Caki2 (cell line): ENCODE results near the gene TBX5. TPM values are rescaled to one million over a fixed set of nuclear protein-coding genes. Genes with fewer than 3 reads are reported as not detected.

Source experiments
- DNase-seq: peaks from one replicate; pipeline ENCODE4 v3.0.0-alpha.2; 2015; ENCODE audit warnings: low read depth
- in situ Hi-C: cut with HindIII; loops from 2 replicates; pipeline ENCODE4 v1.10.0; 2016; ENCODE audit warnings: low sequenced_read_pairs, low pct_unique_long_range_greater_than_20kb, mixed read lengths
- total RNA-seq: library from RNA; depleted of rRNA; stranded (reverse); fragments of >200 nt; shearing (Covaris generic); gene quantifications from 2 replicates; pipeline ENCODE4 v1.2.3, GENCODE V29; 2014; ENCODE audit warnings: low replicate concordance

Gene TBX5
- total RNA-seq, 1 experiment from 2014 or later = not detected

DNA sequence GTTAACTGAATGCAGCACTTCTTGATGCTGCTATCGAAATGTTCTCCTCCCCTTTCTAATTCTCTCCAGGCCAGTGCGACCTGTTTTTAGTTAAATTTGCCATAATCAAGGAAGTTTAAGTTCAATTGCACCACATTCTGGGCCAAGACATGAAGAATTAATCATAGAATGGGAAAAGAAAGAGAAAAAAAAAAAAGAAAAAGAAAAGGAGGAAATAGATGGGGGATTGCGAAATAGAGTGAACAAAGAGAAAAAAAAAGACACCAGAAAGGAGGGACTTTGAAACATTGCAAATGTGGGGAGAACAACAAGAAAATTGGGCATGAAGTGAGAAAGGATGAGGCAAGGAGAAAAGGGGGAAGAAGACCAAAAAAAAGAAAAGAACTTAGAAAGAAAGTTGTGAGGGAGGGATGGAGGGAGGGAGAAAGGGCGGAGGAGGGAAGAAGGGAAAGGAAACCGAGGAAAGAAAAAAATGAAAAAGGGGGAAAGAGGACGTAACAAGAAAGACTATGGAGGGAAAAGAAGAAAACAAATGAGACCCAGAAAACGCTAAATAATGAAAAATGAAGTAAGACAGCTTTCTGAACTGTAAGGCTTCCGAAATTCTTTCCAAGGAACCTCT lies 32.8 kb upstream of the TBX5 start:
- in situ Hi-C loops = no loop called here
- no peak for DNase-seq

DNA sequence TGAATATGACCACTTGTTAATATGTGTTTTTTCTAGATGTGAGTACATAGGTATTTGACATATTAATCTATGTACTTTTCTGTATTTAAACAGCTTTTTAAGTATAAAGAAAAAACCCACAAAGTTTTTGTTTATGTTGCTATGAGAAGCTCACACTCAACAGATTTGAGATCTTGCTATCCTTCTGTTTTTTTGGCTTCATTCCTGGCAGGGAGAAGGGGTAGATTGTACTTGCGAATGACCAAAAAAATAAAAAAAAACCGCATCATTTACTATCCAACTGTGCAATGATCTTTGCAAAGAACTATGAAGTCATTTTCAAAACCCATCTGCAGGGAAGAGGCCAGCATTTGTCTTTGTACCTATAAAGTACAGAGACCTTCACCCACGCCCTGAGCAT lies 28.4 kb upstream of the TBX5 start:
- in situ Hi-C loops = no loop called here
- DNase-seq = no peak

GRCh38 chr12:114431902-114432301 lies 26.0 kb upstream of the TBX5 start:
- in situ Hi-C loops = no loop called here

GRCh38 chr12:114430306-114430705 lies 24.4 kb upstream of the TBX5 start:
- peak; percentile 10 for DNase-seq

More at GRCh38 chr12:114431902-114432301, 26.0 kb upstream of the TBX5 start:
- no peak for DNase-seq

DNA sequence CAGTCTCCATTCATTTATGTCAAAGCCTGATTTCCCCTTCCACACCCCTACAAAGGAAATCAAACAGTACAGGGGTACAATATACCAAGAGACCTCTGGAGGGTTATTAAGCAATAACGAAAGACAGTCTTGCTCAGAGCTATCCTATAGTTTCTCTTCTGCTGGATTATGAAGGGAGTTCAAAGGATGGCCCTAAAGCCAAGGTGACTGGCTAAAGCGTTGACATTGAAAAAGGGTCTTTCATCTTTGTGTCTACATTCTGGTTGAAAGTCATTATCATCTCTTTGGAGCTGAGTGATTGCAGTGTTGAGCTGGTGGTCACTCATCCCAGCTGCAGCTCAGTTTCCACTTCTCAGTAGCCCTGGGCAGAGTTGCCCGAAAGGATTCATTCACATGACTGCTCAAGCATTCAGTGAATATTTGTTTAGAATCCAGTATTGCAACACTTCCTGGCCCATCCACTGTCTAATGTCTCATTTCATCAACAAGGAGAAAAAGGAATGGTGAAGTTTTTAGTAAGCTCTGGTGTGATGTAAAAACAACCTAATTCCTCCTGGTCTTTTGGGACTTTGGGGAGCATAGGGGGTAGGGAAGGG lies 19.2 kb upstream of the TBX5 start:
- peak; percentile 55 for DNase-seq
- in situ Hi-C loops = no loop called here

More at GRCh38 chr12:114430306-114430705, 24.4 kb upstream of the TBX5 start:
- in situ Hi-C loops = no loop called here

DNA sequence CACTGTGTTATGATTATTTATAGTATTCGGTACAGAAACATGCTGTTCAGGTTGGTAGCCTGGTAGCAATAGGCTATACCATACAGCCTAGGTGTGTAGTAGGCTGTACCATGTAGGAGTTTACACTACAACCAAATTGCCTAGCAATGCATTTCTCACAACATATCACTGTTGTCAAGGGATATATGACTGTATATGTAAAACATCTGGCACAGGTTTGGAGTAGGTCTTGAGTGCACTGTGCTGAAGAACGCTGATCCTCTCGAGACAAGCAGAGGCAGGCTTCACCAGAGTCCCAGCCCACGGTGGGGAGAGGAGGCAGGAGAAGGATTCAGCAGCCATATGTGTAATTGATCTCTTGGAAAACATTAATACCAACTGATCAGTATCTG lies 15.0 kb upstream of the TBX5 start:
- DNase-seq = no peak
- in situ Hi-C loops = no loop called here

- in situ Hi-C loops = no loop called here
- DNase-seq = no peak
Observed at GRCh38 chr12:114420182-114420943, 14.4 kb upstream of the TBX5 start.

GRCh38 chr12:114416028-114416427 lies 10.1 kb upstream of the TBX5 start:
- in situ Hi-C loops = no loop called here
- no peak for DNase-seq

- in situ Hi-C loops = no loop called here
Observed at GRCh38 chr12:114415525-114415868, 9.6 kb upstream of the TBX5 start.

DNA sequence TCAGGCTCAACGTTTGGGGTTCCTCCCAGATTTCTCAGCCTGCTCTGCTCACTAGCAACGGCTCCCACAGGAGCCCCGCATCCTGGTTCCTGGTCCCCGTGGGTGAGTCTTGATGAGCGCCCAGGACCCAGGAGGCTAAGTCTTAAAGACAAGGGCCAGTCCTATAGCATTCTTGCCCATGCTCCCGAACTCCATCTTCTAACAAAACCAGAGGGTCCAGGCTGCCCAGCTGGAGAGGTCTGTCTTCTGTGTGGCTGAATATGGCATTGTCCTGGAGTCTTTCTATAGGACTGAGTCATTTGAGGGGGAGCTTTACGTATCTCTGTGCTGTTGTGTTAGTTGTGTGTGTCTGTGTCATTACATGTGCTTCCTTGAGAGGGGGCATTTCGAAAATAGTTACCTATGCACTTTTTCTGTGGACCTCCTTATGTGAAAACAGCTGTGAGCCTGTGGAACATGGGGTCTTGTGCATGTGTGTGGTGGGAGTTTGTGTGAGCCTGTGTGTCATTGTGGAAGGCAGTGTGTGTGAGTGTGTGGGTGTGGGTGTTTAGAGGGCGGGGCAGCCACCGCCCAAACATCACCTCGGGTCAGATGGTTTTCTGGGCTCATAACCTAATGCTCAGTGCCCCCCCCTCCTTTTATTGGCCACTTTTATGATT lies 9.1 kb upstream of the TBX5 start:
- in situ Hi-C loops = no loop called here

More at GRCh38 chr12:114415525-114415868, 9.6 kb upstream of the TBX5 start:
- DNase-seq = no peak

DNA sequence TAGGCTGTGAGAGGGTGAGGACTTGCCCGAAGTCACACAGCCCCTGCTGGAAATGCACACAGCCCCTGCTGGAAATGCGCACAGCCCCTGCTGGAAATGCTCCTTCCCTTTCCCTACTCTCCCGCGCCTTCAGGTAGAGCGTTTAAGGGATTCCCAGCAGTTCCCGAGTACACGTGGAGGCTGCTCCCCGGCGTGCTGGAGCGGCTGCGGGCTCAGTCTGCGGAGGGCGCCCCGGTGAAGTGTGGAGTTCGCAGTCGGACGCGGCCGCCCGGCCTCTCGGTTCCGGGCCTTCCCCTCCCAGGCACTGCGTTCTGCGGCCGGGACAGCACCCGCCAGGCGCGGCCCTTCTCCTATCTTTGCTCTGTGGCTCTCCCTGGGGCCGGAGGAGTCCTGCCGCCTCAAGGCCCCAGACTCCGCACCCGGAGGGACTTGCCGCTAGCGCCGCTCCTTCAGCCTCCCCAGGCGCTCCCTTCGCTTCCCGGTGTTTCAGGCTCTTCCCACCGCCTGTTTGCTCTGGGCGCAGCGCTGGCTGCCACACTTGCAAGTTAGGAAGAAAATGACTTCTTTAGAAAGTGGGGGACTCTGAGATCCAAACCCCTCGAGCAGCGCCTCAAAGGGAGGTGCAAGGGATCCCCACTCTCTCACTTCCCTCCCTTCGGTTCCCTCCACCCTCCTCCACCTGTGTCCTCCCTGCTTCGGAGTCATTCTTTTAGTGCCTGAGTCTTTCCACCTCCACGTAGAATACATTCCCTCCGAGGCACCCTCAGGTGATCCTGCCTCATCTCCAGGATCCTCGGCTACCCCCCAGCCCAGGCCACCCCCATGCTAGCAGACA lies 8.3 kb upstream of the TBX5 start:
- in situ Hi-C loops = no loop called here

More for the DNA sequence above, 9.1 kb upstream of the TBX5 start:
- DNase-seq = no peak

GRCh38 chr12:114412825-114413749 lies 7.1 kb upstream of the TBX5 start:
- in situ Hi-C loops = no loop called here
- DNase-seq = no peak

More for the DNA sequence above, 8.3 kb upstream of the TBX5 start:
- DNase-seq = no peak

DNA sequence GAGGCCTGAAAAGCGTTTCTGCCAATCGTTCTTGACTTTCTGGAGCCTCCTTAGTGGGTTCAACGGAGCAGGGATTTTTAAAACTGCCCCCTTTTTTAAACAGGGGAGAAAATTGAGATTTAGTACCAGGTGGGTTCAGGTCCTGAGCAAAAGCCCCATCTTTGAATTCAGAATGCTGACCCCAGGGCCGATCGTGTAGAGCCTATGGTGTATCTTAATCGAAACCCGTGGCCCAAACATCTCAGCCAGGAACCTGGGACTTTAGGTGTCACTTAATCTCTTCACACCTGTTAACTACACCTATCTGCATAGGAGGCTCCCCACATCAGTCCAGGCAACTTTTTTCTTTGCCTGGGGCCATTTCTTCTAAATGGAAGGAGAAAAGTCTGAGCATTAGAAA lies 6.4 kb upstream of the TBX5 start:
- in situ Hi-C loops = no loop called here
- no peak for DNase-seq

DNA sequence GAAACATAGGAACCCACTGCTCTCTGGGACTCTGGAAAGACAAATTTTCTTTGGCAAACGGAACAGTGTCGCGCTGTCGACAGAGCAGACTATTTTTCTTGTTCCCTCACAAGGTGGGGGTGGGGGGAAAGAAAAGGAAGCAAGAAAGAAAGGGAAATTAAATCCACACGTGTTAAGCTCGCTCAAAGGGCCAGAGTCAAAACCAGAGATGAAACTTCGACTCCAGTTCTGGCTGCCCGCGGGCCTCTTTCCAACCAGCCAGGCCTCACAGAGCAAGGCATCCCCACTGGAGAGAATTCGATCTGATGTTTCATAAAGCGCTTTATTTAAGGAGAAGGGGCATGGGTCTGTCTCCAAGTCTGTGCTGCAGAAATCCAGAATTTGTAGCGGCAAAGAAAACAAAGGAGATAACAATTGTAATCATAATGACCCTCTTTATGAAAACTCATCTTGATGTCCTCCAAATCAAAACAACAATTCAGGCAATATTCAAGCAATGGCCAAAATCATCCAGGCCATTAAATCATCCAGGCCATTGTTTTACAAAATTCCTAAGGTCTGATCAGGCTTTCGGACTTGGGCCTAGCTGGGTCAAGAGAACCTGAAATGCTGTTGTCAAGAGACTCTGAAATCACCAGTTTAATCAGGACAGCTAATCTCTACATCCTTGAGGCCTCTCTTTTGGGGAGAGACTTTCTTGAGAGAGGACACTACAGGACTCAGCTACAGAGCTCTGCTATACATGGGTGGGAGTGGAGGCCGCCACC lies 5.3 kb upstream of the TBX5 start:
- no peak for DNase-seq
- in situ Hi-C loops = no loop called here

GRCh38 chr12:114409852-114410600 lies 4.1 kb upstream of the TBX5 start:
- in situ Hi-C loops = no loop called here
- DNase-seq = no peak
